GM12878 (cell line): Measurements from ENCODE around the gene AGT. TPM values are rescaled to one million over a fixed set of nuclear protein-coding genes. Genes with fewer than 3 reads are reported as not detected.

Experiments
- ATAC-seq: fragments of 200-7000 bp; cut with Tn5 transposase; 3 replicates; pipeline ENCODE4 v1.9.1; 2020; ENCODE audit warnings: mild to moderate bottlenecking, moderate library complexity
- BruUV-seq: library from RNA; stranded (reverse); fragments of 400-500 nt; replicated peaks from 2 replicates; lab custom pipeline; 2021; lab: Mats Ljungman, UMichigan
- CTCF ChIA-PET: fragments of 300-600 bp; sonication (Branson Sonifier 250); formaldehyde crosslinking; extraction: SDS; loops from one replicate; lab custom pipeline; 2021; ENCODE audit warnings: inconsistent platforms; lab: Yijun Ruan, JAX
- POLR2A ChIA-PET: fragments of 350-600 bp; formaldehyde crosslinking; extraction: SDS; loops from one replicate; lab custom pipeline; 2021; ENCODE audit warnings: inconsistent platforms; lab: Charles Lee
- RAD21 ChIA-PET: fragments of 300-600 bp; sonication (Branson Sonifier 250); formaldehyde crosslinking; loops from one replicate; lab custom pipeline; 2023; ENCODE audit warnings: antibody characterized with exemption; ENCODE audit not compliant: unreplicated experiment; lab: Charles Lee
- SMC1A ChIA-PET: fragments of 300-600 bp; sonication (Branson Sonifier 250); formaldehyde crosslinking; loops from one replicate; lab custom pipeline; 2023; ENCODE audit not compliant: unreplicated experiment, uncharacterized antibody; lab: Charles Lee
- DNase-seq: peaks from one replicate; pipeline ENCODE4 v3.0.0-alpha.2; 2011; ENCODE audit warnings: low read depth, low spot score
- FAIRE-seq: peaks from 3 replicates; lab custom pipeline; 2011; peaks lifted over from hg19 to GRCh38; lab: Jason Lieb, UNC
- H2AFZ ChIP-seq: 2 replicates; pipeline ENCODE4 v1.6.0; 2011; ENCODE audit warnings: low read depth, low read length, control low read depth; ENCODE audit not compliant: control insufficient read depth
- H3K27ac ChIP-seq: 2 replicates; pipeline ENCODE4 v1.5.1; 2011; ENCODE audit warnings: control low read depth; ENCODE audit not compliant: control insufficient read depth, insufficient read depth
- H3K27me3 ChIP-seq, 2 experiments: replicated peaks in 1 of 2; 2 replicates each; pipeline versions ENCODE4 v1.6.0 to v1.6.1; 2011; ENCODE audit warnings: low read length in 1 of 2; ENCODE audit not compliant: control insufficient read depth in 2 of 2, insufficient read depth in 2 of 2
- H3K36me3 ChIP-seq, 2 experiments: 2 replicates each; pipeline ENCODE4 v1.5.1; 2011; ENCODE audit warnings: low read length in 1 of 2; ENCODE audit not compliant: control insufficient read depth in 2 of 2, insufficient read depth in 2 of 2
- H3K4me1 ChIP-seq: 2 replicates; pipeline ENCODE4 v1.6.1; 2011; ENCODE audit warnings: mild to moderate bottlenecking, low read length, moderate library complexity, mixed read lengths; ENCODE audit not compliant: control insufficient read depth, insufficient read depth
- H3K4me2 ChIP-seq: 2 replicates; pipeline ENCODE4 v1.6.0; 2011; ENCODE audit warnings: control low read depth; ENCODE audit not compliant: control insufficient read depth, insufficient read depth
- H3K4me3 ChIP-seq: fragments of 200-600 bp; sonication (generic); 2 replicates; pipeline ENCODE4 v1.5.1; 2016
- H3K79me2 ChIP-seq: 2 replicates; pipeline ENCODE4 v1.6.0; 2011; ENCODE audit warnings: low read length; ENCODE audit not compliant: control insufficient read depth, insufficient read depth
- H3K9ac ChIP-seq: 2 replicates; pipeline ENCODE4 v1.8.0; 2011; ENCODE audit warnings: low read length, control low read depth, mixed read lengths; ENCODE audit not compliant: control insufficient read depth, insufficient read depth
- H3K9me3 ChIP-seq: replicated peaks from 3 replicates; pipeline ENCODE4 v1.5.1; 2011; ENCODE audit warnings: mild to moderate bottlenecking, low read length; ENCODE audit not compliant: control insufficient read depth, insufficient read depth
- H4K20me1 ChIP-seq: 2 replicates; pipeline ENCODE4 v1.6.0; 2011; ENCODE audit not compliant: control insufficient read depth, insufficient read depth
- EGR1 ChIP-seq, 2 experiments: IDR thresholded peaks; 1 replicate in 1 of 2; 2 replicates in 1 of 2; pipeline ENCODE4 v1.6.1; 2011 to 2012; ENCODE audit warnings: low read depth in 2 of 2, low read length in 2 of 2, borderline replicate concordance in 1 of 2, mild to moderate bottlenecking in 1 of 2, moderate library complexity in 1 of 2
- FOXM1 ChIP-seq: IDR thresholded peaks from 2 replicates; pipeline ENCODE4 v1.6.1; 2012; ENCODE audit warnings: low read depth, mild to moderate bottlenecking, inconsistent platforms, low read length, moderate library complexity
- HDAC2 ChIP-seq: fragments of 200-600 bp; sonication (generic); IDR thresholded peaks from 2 replicates; pipeline ENCODE4 v1.6.1; 2017
- MYB ChIP-seq: fragments of 150-350 bp; IDR thresholded peaks from 2 replicates; pipeline ENCODE4 v1.6.1; 2014; ENCODE audit warnings: mild to moderate bottlenecking, low read depth, low read length, borderline replicate concordance
- NFYA ChIP-seq: IDR thresholded peaks from 2 replicates; pipeline ENCODE4 v1.6.1; 2011; ENCODE audit warnings: low read depth, mild to moderate bottlenecking, low read length, improper control_type of control experiment, borderline replicate concordance
- POLR2AphosphoS2 ChIP-seq: IDR thresholded peaks from 2 replicates; pipeline ENCODE4 v1.6.1; 2011; ENCODE audit warnings: low read depth, mild to moderate bottlenecking, low read length, improper control_type of control experiment, moderate library complexity
- SREBF2 ChIP-seq: IDR thresholded peaks from 2 replicates; pipeline ENCODE4 v1.6.1; 2012; ENCODE audit warnings: mild to moderate bottlenecking, low read length
- ZNF207 ChIP-seq: fragments of 450-650 bp; IDR thresholded peaks from 2 replicates; pipeline ENCODE4 v1.6.1; 2014; ENCODE audit warnings: antibody characterized with exemption, mild to moderate bottlenecking, borderline replicate concordance
- ZNF274 ChIP-seq: IDR thresholded peaks from one replicate; pipeline ENCODE4 v1.8.0; 2011; ENCODE audit not compliant: insufficient read length, insufficient read depth
- WGBS: methylation state at CpG from one replicate; pipeline ENCODE4 v1.1.6; 2016; ENCODE audit warnings: low lambda C conversion rate; ENCODE audit not compliant: insufficient replicate concordance, insufficient coverage; ENCODE audit errors: missing lambda C conversion rate; 5-methylcytosine and 5-hydroxymethylcytosine counted together
- in situ Hi-C: fragments of 300-500 bp; cut with MboI; formaldehyde crosslinking; loops from 9 replicates; pipeline ENCODE4 v1.14.3; 2018; ENCODE audit warnings: mixed read lengths
- intact Hi-C: fragments of 100-400 bp; cut with micrococcal nuclease; formaldehyde crosslinking; loops from one replicate; pipeline ENCODE4 v1.14.2; 2022; ENCODE audit not compliant: unreplicated experiment
- polyA plus RNA-seq, 11 experiments: library from polyadenylated mRNA; depleted of rRNA in 4 of 11; unstranded in 6 of 11; stranded (reverse) in 5 of 11; fragments of >200 nt; fragmentation: Nextera tagmentation in 4 of 11; fragmentation: Illumina TruSeq in 1 of 11; extraction: Ambion mirVana in 4 of 11; extraction: Trizol in 1 of 11; gene quantifications; 1 replicate in 1 of 11; 2 replicates in 10 of 11; pipeline versions ENCODE4 v1.2.1 to v1.2.3, GENCODE V29; 2011 to 2016; ENCODE audit warnings: inconsistent platforms in 2 of 11, missing spikeins in 2 of 11, low read depth in 1 of 11
- total RNA-seq, 4 experiments: library from RNA; depleted of rRNA in 3 of 4; stranded (reverse); fragments of >200 nt in 3 of 4; fragmentation: Illumina TruSeq in 1 of 4; extraction: Trizol in 1 of 4; gene quantifications; 2 replicates each; pipeline versions ENCODE4 v1.2.1 to v1.2.3, GENCODE V29; 2013 to 2021
- TF ChIP-seq, protein P1 (sequence below): fragments of 450-650 bp; IDR thresholded peaks from 2 replicates; pipeline ENCODE4 v1.6.1; 2017; ENCODE audit warnings: low read depth, mild to moderate bottlenecking, moderate library complexity
- TF ChIP-seq, protein P2 (sequence below): fragments of 450-650 bp; formaldehyde crosslinking; IDR thresholded peaks from 2 replicates; pipeline ENCODE4 v1.5.0; 2022; ENCODE audit warnings: mild to moderate bottlenecking, missing genetic modification characterization
- TF ChIP-seq, protein P3 (sequence below): fragments of 450-650 bp; IDR thresholded peaks from 2 replicates; pipeline ENCODE4 v1.6.1; 2018; ENCODE audit warnings: mild to moderate bottlenecking, low read depth, moderate library complexity; ENCODE audit not compliant: partially characterized antibody

The AGT gene
- total and polyA plus RNA-seq, 10 of the 15 experiments (the other 5 are each of a cell fraction or from before 2014, with no cell fraction given) = 0.69 TPM; not detected in 9

DNA sequence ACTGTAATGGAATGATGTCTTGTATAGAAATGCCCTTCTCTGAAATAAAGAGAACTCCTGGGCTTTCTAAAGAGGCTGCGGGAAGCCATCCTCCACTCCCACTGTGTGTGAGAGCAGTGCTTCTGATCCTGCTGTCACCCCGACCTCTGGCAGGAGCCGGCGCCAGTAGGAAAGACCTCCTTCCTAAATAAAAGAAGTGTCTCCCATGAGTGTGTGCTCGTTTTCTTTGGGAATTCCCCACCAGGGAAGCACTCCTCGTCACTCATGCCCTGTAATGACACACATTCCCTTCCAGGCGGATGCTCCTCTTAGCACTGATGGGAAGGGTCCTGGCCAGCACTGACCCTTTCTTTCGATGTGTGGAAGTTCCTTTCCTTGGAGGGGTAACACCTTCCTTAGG, 20.1 kb downstream of the AGT start:
- H3K9ac ChIP-seq = no peak overlapping the region
- WGBS = 87% methylated on average over 8 of the region's 8 CpGs
- intact Hi-C loops = no loop called here

More for the DNA sequence above, 20.1 kb downstream of the AGT start:
- SMC1A ChIA-PET = no interaction called here
- Histone ChIP-seq H3K9me3 (no peaks in the 10 kb centered on the region), H4K20me1 (no peaks in the 10 kb centered on the region), H3K4me1 (no peaks in the 10 kb centered on the region), H3K36me3 (peaks cover 9 to 16% of the 10 kb centered on the region in 2 experiments), H3K4me3 (no peak overlapping the region), H3K27ac (no peak overlapping the region), H3K79me2 (no peaks in the 10 kb centered on the region), H2AFZ (no peak overlapping the region), H3K27me3 (no peaks in the 10 kb centered on the region), H3K4me2 (no peak overlapping the region)
- DNase-seq = no peak
- no peak for TF ChIP-seq FOXM1
- TF ChIP-seq HDAC2 = no peak
- TF ChIP-seq, protein P1, sequence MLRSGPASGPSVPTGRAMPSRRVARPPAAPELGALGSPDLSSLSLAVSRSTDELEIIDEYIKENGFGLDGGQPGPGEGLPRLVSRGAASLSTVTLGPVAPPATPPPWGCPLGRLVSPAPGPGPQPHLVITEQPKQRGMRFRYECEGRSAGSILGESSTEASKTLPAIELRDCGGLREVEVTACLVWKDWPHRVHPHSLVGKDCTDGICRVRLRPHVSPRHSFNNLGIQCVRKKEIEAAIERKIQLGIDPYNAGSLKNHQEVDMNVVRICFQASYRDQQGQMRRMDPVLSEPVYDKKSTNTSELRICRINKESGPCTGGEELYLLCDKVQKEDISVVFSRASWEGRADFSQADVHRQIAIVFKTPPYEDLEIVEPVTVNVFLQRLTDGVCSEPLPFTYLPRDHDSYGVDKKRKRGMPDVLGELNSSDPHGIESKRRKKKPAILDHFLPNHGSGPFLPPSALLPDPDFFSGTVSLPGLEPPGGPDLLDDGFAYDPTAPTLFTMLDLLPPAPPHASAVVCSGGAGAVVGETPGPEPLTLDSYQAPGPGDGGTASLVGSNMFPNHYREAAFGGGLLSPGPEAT = no peak
- TF ChIP-seq MYB = no peak
- TF ChIP-seq POLR2AphosphoS2 = no peak
- no peak for TF ChIP-seq EGR1 (IDR thresholded peaks at IDR 0.05; ENCODE audit: borderline replicate concordance in 1 of 2, low read depth in 2 of 2, low read length in 2 of 2)
- no peak for TF ChIP-seq ZNF274
- TF ChIP-seq NFYA = no peak
- TF ChIP-seq ZNF207 = no peak
- TF ChIP-seq, protein P2, sequence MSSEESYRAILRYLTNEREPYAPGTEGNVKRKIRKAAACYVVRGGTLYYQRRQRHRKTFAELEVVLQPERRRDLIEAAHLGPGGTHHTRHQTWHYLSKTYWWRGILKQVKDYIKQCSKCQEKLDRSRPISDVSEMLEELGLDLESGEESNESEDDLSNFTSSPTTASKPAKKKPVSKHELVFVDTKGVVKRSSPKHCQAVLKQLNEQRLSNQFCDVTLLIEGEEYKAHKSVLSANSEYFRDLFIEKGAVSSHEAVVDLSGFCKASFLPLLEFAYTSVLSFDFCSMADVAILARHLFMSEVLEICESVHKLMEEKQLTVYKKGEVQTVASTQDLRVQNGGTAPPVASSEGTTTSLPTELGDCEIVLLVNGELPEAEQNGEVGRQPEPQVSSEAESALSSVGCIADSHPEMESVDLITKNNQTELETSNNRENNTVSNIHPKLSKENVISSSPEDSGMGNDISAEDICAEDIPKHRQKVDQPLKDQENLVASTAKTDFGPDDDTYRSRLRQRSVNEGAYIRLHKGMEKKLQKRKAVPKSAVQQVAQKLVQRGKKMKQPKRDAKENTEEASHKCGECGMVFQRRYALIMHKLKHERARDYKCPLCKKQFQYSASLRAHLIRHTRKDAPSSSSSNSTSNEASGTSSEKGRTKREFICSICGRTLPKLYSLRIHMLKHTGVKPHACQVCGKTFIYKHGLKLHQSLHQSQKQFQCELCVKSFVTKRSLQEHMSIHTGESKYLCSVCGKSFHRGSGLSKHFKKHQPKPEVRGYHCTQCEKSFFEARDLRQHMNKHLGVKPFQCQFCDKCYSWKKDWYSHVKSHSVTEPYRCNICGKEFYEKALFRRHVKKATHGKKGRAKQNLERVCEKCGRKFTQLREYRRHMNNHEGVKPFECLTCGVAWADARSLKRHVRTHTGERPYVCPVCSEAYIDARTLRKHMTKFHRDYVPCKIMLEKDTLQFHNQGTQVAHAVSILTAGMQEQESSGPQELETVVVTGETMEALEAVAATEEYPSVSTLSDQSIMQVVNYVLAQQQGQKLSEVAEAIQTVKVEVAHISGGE (CRISPR knock-in tag) = no peak
- no peak for TF ChIP-seq SREBF2
- TF ChIP-seq, protein P3, sequence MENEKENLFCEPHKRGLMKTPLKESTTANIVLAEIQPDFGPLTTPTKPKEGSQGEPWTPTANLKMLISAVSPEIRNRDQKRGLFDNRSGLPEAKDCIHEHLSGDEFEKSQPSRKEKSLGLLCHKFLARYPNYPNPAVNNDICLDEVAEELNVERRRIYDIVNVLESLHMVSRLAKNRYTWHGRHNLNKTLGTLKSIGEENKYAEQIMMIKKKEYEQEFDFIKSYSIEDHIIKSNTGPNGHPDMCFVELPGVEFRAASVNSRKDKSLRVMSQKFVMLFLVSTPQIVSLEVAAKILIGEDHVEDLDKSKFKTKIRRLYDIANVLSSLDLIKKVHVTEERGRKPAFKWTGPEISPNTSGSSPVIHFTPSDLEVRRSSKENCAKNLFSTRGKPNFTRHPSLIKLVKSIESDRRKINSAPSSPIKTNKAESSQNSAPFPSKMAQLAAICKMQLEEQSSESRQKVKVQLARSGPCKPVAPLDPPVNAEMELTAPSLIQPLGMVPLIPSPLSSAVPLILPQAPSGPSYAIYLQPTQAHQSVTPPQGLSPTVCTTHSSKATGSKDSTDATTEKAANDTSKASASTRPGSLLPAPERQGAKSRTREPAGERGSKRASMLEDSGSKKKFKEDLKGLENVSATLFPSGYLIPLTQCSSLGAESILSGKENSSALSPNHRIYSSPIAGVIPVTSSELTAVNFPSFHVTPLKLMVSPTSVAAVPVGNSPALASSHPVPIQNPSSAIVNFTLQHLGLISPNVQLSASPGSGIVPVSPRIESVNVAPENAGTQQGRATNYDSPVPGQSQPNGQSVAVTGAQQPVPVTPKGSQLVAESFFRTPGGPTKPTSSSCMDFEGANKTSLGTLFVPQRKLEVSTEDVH = no peak
- in situ Hi-C loops = no loop called here
- POLR2A ChIA-PET = no interaction called here
- CTCF ChIA-PET = no interaction called here
- no TSS peak for BruUV-seq
- RAD21 ChIA-PET = no interaction called here
- no peak for ATAC-seq
- no peak for FAIRE-seq
